Measurements from ENCODE around the gene HCFC2. TPM values are rescaled to one million over a fixed set of nuclear protein-coding genes. Genes with fewer than 3 reads are reported as not detected.
"Not testable (repeated sequence)": the region's sequence is repeated elsewhere in the genome, so short reads cannot be mapped to it uniquely, and the experiment has no call there.

Gene HCFC2
- total and polyA plus RNA-seq, 8 donors, result 4.2 to 10.7 (median 8.7) TPM

DNA sequence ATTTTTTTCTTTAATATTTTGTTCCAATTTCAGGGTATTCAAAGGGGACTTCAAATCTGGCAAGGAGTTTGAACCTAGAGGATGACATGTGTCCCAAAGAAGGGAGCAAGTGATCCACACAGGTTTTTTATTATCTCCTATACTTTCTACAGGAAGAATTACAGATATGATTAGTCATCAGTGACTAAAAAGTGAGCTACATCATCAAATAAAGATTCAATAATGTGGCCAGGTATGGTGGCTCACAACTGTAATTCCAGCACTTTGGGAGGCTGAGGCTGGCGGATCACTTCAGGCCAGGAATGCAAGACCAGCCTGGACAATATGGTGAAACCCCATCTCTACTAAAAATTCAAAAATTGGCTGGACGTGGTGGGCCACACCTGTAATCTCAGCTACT lies 38.6 kb upstream of the HCFC2 start:
- no peak for TF ChIP-seq CTCF (IDR thresholded peaks at IDR 0.05)
- FAIRE-seq (no peak), DNase-seq (no peak), ATAC-seq (no peak)
- Histone ChIP-seq H3K27me3 (no peaks in the 10 kb centered on the region), H3K27ac (no peak overlapping the region), H3K4me1 (no peaks in the 10 kb centered on the region), H3K4me3 (no peak overlapping the region), H3K9me3 (no peaks in the 10 kb centered on the region), H3K36me3 (no peaks in the 10 kb centered on the region)
- intact Hi-C loops (cut with DNase I), result no loop called here
- WGBS, 2 donors, result 91 to 98% methylated on average over 2 of the region's 2 CpGs

GRCh38 chr12:104026841-104027599 lies 37.3 kb upstream of the HCFC2 start:
- intact Hi-C loops (cut with DNase I), result no loop called here
- ATAC-seq (no peak), DNase-seq (no peak), FAIRE-seq (no peak)
- H3K4me1 ChIP-seq, result no peaks in the 10 kb centered on the region
- H3K36me3 ChIP-seq, result no peaks in the 10 kb centered on the region
- TF ChIP-seq CTCF (IDR thresholded peaks at IDR 0.05), result no peak
- WGBS, 2 donors, result 64 to 66% methylated on average over 5 of the region's 5 CpGs
- H3K27me3 ChIP-seq, result no peaks in the 10 kb centered on the region
- H3K4me3 ChIP-seq, result no peak overlapping the region
- H3K9me3 ChIP-seq, result no peaks in the 10 kb centered on the region
- H3K27ac ChIP-seq, result no peak overlapping the region

- not testable (repeated sequence) for FAIRE-seq
- WGBS, 2 donors, result 81 to 91% methylated on average over 7 to 10 of the region's 27 CpGs
Measured at GRCh38 chr12:104030596-104030995, 33.7 kb upstream of the HCFC2 start.

GRCh38 chr12:104036143-104036542 lies 28.2 kb upstream of the HCFC2 start:
- H3K4me1 ChIP-seq; ATAC-seq; H3K27me3 ChIP-seq; intact Hi-C loops (cut with DNase I); H3K4me3 ChIP-seq; H3K9me3 ChIP-seq; H3K36me3 ChIP-seq; FAIRE-seq; DNase-seq; H3K27ac ChIP-seq: not testable (repeated sequence)
- 74 to 84% methylated on average over 2 of the region's 2 CpGs for WGBS, 2 donors

More at GRCh38 chr12:104030596-104030995, 33.7 kb upstream of the HCFC2 start:
- H3K27me3 ChIP-seq; H3K4me1 ChIP-seq; DNase-seq; intact Hi-C loops (cut with DNase I); H3K27ac ChIP-seq; H3K36me3 ChIP-seq; H3K4me3 ChIP-seq; H3K9me3 ChIP-seq: not testable (repeated sequence)
- peak in 2 of 4 donors; percentile 26 to 51 for ATAC-seq

DNA sequence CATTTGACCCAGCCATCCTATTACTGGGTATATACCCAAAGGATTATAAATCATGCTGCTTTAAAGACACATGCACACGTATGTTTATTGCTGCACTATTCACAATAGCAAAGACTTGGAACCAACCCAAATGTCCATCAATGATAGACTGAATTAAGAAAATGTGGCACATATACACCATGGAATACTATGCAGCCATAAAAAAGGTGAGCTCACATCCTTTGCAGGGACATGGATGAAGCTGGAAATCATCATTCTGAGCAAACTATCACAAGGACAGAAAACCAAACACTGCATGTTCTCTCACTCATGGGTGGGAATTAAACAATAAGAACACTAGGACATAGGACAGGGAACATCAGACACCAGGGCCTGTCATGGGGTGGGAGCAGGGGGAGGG lies 24.6 kb upstream of the HCFC2 start:
- H3K27me3 ChIP-seq; DNase-seq; ATAC-seq; FAIRE-seq; H3K9me3 ChIP-seq; H3K4me3 ChIP-seq; H3K36me3 ChIP-seq; intact Hi-C loops (cut with DNase I); H3K27ac ChIP-seq; H3K4me1 ChIP-seq: not testable (repeated sequence)
- WGBS, 2 donors, result 72 to 77% methylated on average over 1 of the region's 1 CpG

- no peaks in the 10 kb centered on the region for H3K36me3 ChIP-seq
- FAIRE-seq (no peak), DNase-seq (no peak), ATAC-seq (no peak)
- H3K9me3 ChIP-seq, result no peaks in the 10 kb centered on the region
- WGBS, 2 donors, result 63 to 95% methylated on average over 1 of the region's 1 CpG
- no peak overlapping the region for H3K4me3 ChIP-seq
- H3K27ac ChIP-seq, result no peak overlapping the region
- H3K4me1 ChIP-seq, result no peaks in the 10 kb centered on the region
- no peak for TF ChIP-seq CTCF (IDR thresholded peaks at IDR 0.05)
- no peaks in the 10 kb centered on the region for H3K27me3 ChIP-seq
- intact Hi-C loops (cut with DNase I), result no loop called here
Measured at GRCh38 chr12:104042580-104042979, 21.8 kb upstream of the HCFC2 start.

Measured in pancreas (tissue), 10 donors.